Ramos (cell line): ENCODE results near the gene LOXHD1.

Experiments used
- in situ Hi-C: fragments of 300-500 bp; cut with MboI; formaldehyde crosslinking; loops from one replicate; pipeline ENCODE4 v1.14.3; 2022; ENCODE audit warnings: low sequenced_read_pairs; ENCODE audit not compliant: unreplicated experiment

LOXHD1 gene

GRCh38 chr18:46657115-46657955, at the start of gene LOXHD1:
Gene LOXHD1, minus strand, starts transcription at chr18:46657220. Its CDS starts 187 bp downstream, at chr18:46657033.
- in situ Hi-C loops = loop anchor here (10.0 kb wide), 1 partner anchor 373 kb away; no protein-coding TSS in a partner anchor

DNA sequence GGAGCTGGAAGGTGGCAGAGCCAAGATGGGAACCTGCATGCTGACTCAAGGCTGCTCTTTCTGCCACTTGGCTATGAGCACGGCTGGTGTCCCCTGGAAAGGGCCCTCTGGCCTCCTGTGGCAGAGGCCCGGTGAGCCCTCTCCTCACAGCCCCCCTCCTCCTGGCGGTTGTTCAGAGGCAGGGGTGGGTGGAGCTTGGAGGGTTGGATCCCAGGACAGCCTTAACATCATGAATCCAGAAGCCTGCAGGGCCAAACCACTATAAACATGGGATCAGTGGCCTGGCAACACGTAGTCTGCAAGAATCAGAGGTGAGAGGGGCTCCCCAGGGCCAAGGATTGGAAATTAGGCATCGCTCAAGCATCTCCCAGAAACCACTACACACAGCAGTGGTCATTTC, 48.5 kb upstream of the LOXHD1 start:
- in situ Hi-C loops = no loop called here

- in situ Hi-C loops = no loop called here
Measured at GRCh38 chr18:46704816-46705215, 47.8 kb upstream of the LOXHD1 start.

GRCh38 chr18:46704189-46704588, 47.2 kb upstream of the LOXHD1 start:
- in situ Hi-C loops = no loop called here

- in situ Hi-C loops = no loop called here
Measured at GRCh38 chr18:46702471-46702870, 45.5 kb upstream of the LOXHD1 start.

GRCh38 chr18:46700066-46700824, 43.2 kb upstream of the LOXHD1 start:
- in situ Hi-C loops = no loop called here

- in situ Hi-C loops = no loop called here
Measured at GRCh38 chr18:46696702-46697101, 39.7 kb upstream of the LOXHD1 start.

DNA sequence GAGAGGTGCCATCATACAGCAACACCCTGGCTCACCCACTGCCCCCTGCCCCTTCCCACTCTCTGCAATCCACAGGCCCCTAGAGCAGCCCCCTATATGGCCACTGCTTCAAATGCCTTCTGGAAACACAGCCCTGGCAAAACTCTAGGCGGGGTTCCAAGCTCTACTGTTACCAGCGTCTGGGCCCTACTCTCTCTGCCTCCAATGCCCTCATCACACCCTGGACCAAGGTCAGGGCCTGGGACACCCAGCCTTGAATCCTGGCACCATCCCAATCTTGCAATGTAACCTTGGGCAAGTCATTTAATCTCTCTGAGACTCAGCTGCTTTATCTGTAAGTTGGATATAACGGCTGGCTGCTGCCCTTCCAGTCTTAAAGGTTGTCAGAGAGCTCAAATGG, 39.2 kb upstream of the LOXHD1 start:
- in situ Hi-C loops = no loop called here

DNA sequence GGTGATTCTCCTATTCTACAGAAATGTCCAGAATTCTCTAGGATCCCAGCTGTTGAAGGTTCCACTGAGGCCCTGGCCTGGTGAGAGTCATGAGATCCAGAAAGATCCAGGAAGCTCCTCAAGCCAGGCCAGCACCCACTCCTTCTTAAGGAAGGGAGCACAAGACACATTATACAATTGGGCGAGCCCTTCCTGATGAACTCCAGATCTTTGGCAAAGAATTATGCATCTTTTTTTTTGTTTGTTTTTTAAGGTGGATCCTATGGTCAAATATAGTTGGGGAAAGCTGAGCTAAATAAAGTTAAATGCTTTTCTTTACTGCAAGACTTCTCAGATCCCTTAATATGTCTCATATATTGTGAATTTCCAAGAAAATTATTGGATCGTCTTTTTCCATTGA, 37.0 kb upstream of the LOXHD1 start:
- in situ Hi-C loops = no loop called here

- in situ Hi-C loops = no loop called here
Measured at GRCh38 chr18:46688853-46689525, 32.0 kb upstream of the LOXHD1 start.

DNA sequence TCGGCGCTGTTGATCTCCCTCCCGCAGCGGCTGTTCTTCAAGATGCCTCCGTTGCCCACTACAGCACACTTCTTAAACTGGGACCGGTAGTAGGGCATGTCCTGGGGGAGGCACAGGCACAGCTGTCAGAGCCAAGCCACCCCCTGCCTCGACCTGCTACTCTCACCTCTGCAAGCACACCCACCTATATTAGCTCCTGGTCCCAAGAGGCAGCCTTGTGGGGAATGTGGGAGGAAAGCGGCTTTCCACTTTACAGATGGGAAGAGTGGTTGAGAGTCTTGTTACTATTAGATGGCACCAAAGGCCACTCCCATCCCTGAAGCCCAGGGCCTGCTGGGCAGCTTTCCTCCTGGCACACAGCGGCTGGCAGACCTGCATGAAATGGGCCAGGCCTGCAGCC, 29.2 kb upstream of the LOXHD1 start:
- in situ Hi-C loops = no loop called here

DNA sequence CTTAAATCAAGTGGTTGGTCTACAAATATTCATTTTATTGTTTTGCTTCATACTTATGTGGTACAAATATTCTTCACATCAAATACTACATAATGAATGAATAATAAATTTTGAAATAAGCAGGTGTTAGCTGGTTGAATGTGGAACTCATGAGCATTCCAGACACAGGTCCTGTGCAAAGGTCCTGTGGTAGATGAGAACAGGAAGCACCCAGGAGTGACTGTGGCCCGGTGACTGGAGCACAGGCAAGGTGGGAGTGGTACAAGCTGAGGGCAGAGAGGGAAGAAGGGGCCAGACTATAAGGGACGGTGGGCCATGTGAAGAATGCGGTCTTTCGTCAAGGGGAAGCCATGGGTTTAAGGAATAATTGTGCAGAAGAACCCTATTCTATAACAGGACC, 26.2 kb upstream of the LOXHD1 start:
- in situ Hi-C loops = no loop called here

DNA sequence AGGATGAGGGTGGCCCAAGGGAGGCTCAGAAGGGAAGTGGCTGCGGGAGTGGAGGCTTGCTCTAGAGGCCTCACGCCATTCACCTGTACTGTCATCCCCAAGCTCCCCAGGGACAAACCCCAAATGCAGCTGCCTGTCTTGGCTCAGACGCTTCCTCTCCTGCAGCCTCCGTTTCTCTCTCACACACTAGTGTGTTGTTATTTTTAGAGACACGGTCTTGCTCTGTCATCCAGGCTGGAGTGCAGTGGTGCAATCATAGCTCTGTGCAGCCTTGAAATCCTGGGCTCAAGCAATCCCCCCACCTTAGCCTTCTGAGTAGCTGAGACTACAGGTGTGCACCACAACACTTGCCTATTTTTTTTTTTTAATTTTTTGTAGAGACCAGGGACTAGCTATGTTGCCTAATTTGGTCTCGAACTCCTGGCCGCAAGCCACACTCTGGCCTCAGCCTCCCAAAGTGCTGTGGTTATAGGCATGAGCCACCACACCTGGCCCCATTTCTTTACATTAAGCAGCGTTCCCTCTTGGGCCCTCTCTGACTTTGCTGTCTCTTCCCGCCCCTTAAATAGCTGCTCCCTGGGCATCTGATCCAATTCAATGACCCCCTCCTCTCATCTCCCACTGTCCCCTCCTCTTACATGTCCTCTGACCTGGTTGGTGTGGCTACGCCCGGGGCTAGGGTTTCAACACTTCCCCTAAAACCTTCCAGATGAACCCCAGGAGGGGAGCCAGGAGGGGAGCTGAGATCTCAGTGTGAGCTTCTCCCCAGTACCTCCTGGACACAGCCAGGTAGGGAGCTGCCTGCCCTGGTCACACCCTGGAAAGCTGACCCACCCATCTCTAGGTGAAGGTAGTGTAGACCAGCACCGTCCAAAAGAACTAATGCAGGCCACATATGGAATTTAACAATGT, 24.0 kb upstream of the LOXHD1 start:
- in situ Hi-C loops = no loop called here

GRCh38 chr18:46679846-46680598, 23.0 kb upstream of the LOXHD1 start:
- in situ Hi-C loops = no loop called here

DNA sequence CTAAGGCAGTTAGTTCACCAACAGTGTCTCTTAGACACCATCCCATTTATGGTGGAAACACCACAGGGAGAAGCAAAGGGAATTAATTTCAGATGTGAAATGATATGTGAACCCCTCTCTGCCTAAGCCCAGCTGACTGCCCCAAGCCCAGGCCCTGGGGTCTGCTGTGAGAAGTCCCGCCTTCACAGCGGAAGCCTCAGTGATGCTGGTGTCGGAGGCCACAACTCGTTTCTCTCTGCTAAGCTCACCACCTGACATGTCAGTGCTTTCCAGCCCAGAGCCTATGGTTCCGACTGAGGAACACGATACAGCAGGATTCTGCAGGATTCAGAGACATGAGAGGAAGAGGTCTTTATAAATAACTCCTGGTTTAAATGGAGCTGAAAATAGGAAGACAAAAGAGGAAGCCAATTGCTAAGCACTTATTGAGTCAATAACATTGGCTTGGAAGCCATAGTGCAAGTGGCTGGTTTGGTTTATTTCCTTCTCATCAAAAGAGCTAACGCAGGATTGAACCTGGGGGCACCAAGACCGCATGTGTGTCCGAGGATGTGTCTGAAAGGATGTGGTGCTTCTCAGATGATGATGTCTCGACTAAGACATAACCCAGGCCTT, 21.9 kb upstream of the LOXHD1 start:
- in situ Hi-C loops = no loop called here

DNA sequence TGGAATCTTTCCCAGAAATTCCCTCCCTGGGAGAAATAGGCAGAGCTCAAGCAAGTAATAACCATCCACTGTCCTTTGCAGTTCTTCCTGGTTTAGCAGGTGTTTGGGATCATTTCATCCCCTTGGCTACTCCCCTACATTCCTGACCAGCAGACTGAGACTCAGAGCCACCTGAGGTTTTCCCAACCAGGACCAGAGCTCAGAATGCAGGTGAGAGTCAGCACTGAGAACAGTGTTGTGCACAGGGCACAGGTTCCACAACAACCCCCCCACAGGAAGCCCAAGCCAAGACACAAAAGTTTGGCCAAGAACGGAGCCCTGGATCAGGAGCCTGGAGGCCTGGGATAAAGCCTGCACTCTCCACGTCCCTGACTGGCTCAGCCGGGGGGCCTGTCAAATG, 21.0 kb upstream of the LOXHD1 start:
- in situ Hi-C loops = no loop called here

DNA sequence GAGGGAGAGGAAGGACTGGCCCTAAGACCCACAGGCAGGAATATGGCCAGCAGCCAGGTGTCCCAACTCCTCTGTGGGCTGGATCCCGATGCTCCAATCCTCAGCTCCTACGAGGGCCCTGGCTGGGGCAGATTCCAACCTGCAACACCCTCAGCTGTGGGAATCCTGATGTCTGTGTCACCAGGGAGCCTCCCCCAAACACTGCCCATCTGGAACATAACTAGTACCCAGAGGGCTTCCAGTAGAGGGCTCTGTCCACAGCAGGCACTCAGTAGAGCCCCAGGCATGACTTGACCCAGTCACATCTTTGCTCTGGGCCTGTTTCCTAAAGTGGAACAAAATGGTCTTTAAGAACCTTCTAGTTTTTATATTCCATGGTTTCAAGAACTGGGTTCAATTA, 20.6 kb upstream of the LOXHD1 start:
- in situ Hi-C loops = no loop called here

DNA sequence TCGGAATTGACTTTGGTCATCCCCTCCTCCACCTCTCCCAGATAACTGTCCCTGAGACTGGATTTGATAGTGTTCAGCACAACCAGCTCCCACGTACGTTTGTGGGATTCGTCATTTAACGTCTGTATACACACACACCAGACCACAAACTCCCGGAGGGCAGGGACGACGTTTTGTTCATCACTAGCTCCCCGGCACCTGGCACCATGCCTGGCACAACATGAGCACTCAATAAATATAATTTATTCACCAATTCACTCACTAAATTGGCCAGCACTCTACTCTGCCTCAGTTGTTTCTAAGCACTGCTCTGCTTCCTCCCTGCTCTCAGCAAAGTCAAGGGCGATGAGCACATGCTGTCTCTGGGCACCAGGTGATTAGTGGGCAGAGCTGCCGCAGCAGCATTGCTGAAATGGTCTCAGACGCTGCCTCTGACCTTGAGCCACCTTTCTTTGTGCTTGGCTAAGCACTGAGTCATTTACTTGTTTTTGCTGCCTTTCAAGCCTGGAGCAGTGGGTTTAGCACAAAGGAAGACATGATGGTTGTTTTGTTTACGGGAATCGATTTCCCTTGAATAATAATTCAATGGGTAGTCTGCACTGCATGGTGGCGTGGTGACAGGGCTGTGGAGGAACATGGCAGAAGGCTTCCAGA, 19.3 kb upstream of the LOXHD1 start:
- in situ Hi-C loops = no loop called here
